GM15510 (cell line): ENCODE data around the gene ATAD3B.
A peak's percentile ranks its signal among the peaks of the same experiment; 100 is the strongest.

Source experiments
- POLR2A ChIP-seq: IDR thresholded peaks from 3 replicates; pipeline ENCODE4 v1.6.1; 2011; ENCODE audit warnings: borderline replicate concordance; ENCODE audit not compliant: insufficient read length; ENCODE audit errors: extremely low read depth

ATAD3B gene

GRCh38 chr1:1471389-1472052 lies at the start of gene ATAD3B:
ATAD3B (plus strand) TSS chr1:1471765; CDS start chr1:1471885, 120 bp downstream.
- TF ChIP-seq POLR2A = peak; percentile 68

GRCh38 chr1:1421907-1422464 lies 49.6 kb upstream of the ATAD3B start:
- TF ChIP-seq POLR2A = no peak

- TF ChIP-seq POLR2A = no peak
Measured at GRCh38 chr1:1422465-1423244, 48.9 kb upstream of the ATAD3B start.

GRCh38 chr1:1423245-1423597 lies 48.3 kb upstream of the ATAD3B start:
- TF ChIP-seq POLR2A = no peak

GRCh38 chr1:1424707-1425106 lies 46.9 kb upstream of the ATAD3B start:
- TF ChIP-seq POLR2A = no peak

- no peak for TF ChIP-seq POLR2A
Measured at GRCh38 chr1:1425426-1425752, 46.2 kb upstream of the ATAD3B start.

GRCh38 chr1:1425753-1426495 lies 45.6 kb upstream of the ATAD3B start:
- TF ChIP-seq POLR2A = no peak

GRCh38 chr1:1426496-1427105 lies 45.0 kb upstream of the ATAD3B start:
- TF ChIP-seq POLR2A = no peak

GRCh38 chr1:1427106-1427819 lies 44.3 kb upstream of the ATAD3B start:
- TF ChIP-seq POLR2A = no peak

GRCh38 chr1:1427820-1428148 lies 43.8 kb upstream of the ATAD3B start:
- no peak for TF ChIP-seq POLR2A

- TF ChIP-seq POLR2A = no peak
Measured at GRCh38 chr1:1428174-1428573, 43.4 kb upstream of the ATAD3B start.

- TF ChIP-seq POLR2A = no peak
Measured at GRCh38 chr1:1429671-1430073, 41.9 kb upstream of the ATAD3B start.

- TF ChIP-seq POLR2A = no peak
Measured at GRCh38 chr1:1430114-1430982, 41.2 kb upstream of the ATAD3B start.

GRCh38 chr1:1430992-1431844 lies 40.3 kb upstream of the ATAD3B start:
- no peak for TF ChIP-seq POLR2A
